ENCODE measurements around the gene PSME1. TPM values are rescaled to one million over a fixed set of nuclear protein-coding genes. Genes with fewer than 3 reads are reported as not detected.

Gene PSME1
- total and polyA plus RNA-seq, 2 of the 13 experiments (the other 11 are each of a cell fraction or from before 2014, with no cell fraction given), result 159 to 608 TPM

GRCh38 chr14:24122898-24123297 lies 13.1 kb upstream of the PSME1 start (continued):
- TF ChIP-seq REL (CRISPR knock-in tag; conservative IDR thresholded peaks at IDR 0.05) (no peak), ZHX2 (IDR thresholded peaks at IDR 0.05; ENCODE audit: low read depth) (no peak), ZHX2 (CRISPR knock-in tag; IDR thresholded peaks at IDR 0.05; ENCODE audit: borderline replicate concordance) (no peak), MAFG (CRISPR knock-in tag; IDR thresholded peaks at IDR 0.05) (no peak), KDM4B (CRISPR knock-in tag; IDR thresholded peaks at IDR 0.05) (no peak), ZNF180 (CRISPR knock-in tag; IDR thresholded peaks at IDR 0.05; ENCODE audit: borderline replicate concordance, low read depth) (no peak), POLR2AphosphoS5 (IDR thresholded peaks at IDR 0.05; ENCODE audit: low read depth, low read length) (no peak), ZNF143 (CRISPR knock-in tag; IDR thresholded peaks at IDR 0.05) (no peak), LBX2 (CRISPR knock-in tag; IDR thresholded peaks at IDR 0.05; ENCODE audit: borderline replicate concordance) (no peak), ZNF280B (CRISPR knock-in tag; IDR thresholded peaks at IDR 0.05; ENCODE audit: borderline replicate concordance) (no peak), GPBP1L1 (CRISPR knock-in tag; IDR thresholded peaks at IDR 0.05) (no peak), ARID4A (CRISPR knock-in tag; IDR thresholded peaks at IDR 0.05; ENCODE audit: borderline replicate concordance) (no peak), RBM22 (optimal IDR thresholded peaks at IDR 0.05; ENCODE audit: low read length) (peak; percentile 72)

Data from HepG2 (cell line).